HL-60/S4 treated with phorbol 12-myristate 13-acetate at 8.2 ng/mL for 4 days and 3 days (cell line): ENCODE measurements around the gene YBX1.
"Not testable (repeated sequence)": the region's sequence is repeated elsewhere in the genome, so short reads cannot be mapped to it uniquely, and the experiment has no call there.

Experiments
- in situ Hi-C: fragments of 300-500 bp; cut with MboI; formaldehyde crosslinking; loops from 2 replicates; pipeline ENCODE4 v1.15.0; 2022; ENCODE audit warnings: low sequenced_read_pairs

Gene YBX1

GRCh38 chr1:42747125-42747524 is 64.9 kb downstream of the YBX1 start:
- in situ Hi-C loops = no loop called here

- in situ Hi-C loops = no loop called here
Observed at GRCh38 chr1:42748021-42748420, 65.8 kb downstream of the YBX1 start.

GRCh38 chr1:42748461-42749410 is 66.5 kb downstream of the YBX1 start:
- in situ Hi-C loops = no loop called here

GRCh38 chr1:42750041-42750440 is 67.8 kb downstream of the YBX1 start:
- in situ Hi-C loops = no loop called here

- in situ Hi-C loops = not testable (repeated sequence)
Observed at GRCh38 chr1:42751511-42752070, 69.4 kb downstream of the YBX1 start.

GRCh38 chr1:42752284-42752683 is 70.1 kb downstream of the YBX1 start:
- in situ Hi-C loops = no loop called here

- in situ Hi-C loops = no loop called here
Observed at GRCh38 chr1:42753070-42753469, 70.9 kb downstream of the YBX1 start.
